ENCODE measurements around the gene HOOK2. TPM values are rescaled to one million over a fixed set of nuclear protein-coding genes. Genes with fewer than 3 reads are reported as not detected.

HOOK2 gene
- total and polyA plus RNA-seq, 9 of the 15 experiments (the other 6 are each of a cell fraction or from before 2014, with no cell fraction given) = 1.3 to 17.2 (median 9.9) TPM

DNA sequence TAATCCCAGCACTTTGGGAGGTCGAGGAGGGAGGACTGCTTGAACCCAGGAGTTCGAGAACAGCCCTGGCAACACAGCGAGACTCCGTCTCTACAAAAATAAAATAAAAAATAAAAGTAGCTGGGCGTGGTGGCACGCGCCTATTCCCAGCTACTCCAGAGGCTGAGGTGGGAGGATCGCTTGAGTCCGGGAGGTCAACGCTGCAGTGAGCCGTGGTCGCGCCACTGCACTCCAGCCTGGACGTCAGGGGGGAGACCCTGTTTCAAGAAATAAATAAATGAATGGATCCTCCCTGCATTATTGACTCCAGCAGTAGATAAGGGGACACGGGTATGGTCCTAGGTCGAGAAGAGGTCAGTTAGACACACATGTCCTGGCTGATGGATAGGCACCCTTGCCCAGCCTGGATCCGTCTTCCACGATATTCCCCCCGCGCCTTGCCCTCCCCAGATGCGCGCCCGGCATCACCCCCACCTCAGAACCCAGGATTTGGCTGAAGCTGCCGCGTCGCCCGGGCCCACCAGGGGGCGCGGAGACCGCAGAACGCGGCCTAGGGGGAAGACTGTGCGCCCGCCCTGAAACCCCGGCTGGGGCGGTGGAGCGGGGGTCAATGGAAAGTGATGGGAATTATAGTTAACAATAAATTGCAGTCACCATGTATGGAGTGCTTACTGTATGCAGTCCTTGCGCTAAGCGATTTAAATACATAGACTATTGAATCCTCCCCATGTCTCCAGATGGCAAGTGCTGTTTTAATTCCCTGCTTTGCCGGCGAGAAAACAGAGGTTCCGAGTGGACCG lies 2.1 kb upstream of the HOOK2 start (continued):
- TF ChIP-seq, protein P1, sequence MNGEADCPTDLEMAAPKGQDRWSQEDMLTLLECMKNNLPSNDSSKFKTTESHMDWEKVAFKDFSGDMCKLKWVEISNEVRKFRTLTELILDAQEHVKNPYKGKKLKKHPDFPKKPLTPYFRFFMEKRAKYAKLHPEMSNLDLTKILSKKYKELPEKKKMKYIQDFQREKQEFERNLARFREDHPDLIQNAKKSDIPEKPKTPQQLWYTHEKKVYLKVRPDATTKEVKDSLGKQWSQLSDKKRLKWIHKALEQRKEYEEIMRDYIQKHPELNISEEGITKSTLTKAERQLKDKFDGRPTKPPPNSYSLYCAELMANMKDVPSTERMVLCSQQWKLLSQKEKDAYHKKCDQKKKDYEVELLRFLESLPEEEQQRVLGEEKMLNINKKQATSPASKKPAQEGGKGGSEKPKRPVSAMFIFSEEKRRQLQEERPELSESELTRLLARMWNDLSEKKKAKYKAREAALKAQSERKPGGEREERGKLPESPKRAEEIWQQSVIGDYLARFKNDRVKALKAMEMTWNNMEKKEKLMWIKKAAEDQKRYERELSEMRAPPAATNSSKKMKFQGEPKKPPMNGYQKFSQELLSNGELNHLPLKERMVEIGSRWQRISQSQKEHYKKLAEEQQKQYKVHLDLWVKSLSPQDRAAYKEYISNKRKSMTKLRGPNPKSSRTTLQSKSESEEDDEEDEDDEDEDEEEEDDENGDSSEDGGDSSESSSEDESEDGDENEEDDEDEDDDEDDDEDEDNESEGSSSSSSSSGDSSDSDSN (IDR thresholded peaks at IDR 0.05; ENCODE audit: borderline replicate concordance in 1 of 2, low read depth in 2 of 2, low read length in 2 of 2) = no peak
- TF ChIP-seq SMC3 (conservative IDR thresholded peaks at IDR 0.05; ENCODE audit: insufficient read depth, low read depth, low read length) (peak; percentile 86), U2AF1 (optimal IDR thresholded peaks at IDR 0.05; ENCODE audit: low read depth, low read length) (no peak), TEAD1 (CRISPR knock-in tag; IDR thresholded peaks at IDR 0.05) (0 out of 4 replicates have a peak, but pooled peaks of 1 of the 2 experiments have one; percentile 18), ZKSCAN8 (CRISPR knock-in tag; IDR thresholded peaks at IDR 0.05) (peak; percentile 97), ZKSCAN3 (CRISPR knock-in tag; IDR thresholded peaks at IDR 0.05) (no peak), ZNF23 (CRISPR knock-in tag; IDR thresholded peaks at IDR 0.05) (no peak), ZNF780A (CRISPR knock-in tag; IDR thresholded peaks at IDR 0.05) (no peak), ZFX (CRISPR knock-in tag; IDR thresholded peaks at IDR 0.05) (peak; percentile 89), KLF10 (CRISPR knock-in tag; IDR thresholded peaks at IDR 0.05) (no peak), ZNF699 (CRISPR knock-in tag; IDR thresholded peaks at IDR 0.05; ENCODE audit: insufficient replicate concordance) (no peak), SRSF1 (IDR thresholded peaks at IDR 0.05; ENCODE audit: low read depth, low read length) (no peak), ARID1B (IDR thresholded peaks at IDR 0.05) (no peak), ZNF644 (tag; IDR thresholded peaks at IDR 0.05; ENCODE audit: low read depth) (no peak), PYGO2 (tag; IDR thresholded peaks at IDR 0.05) (no peak)
- TF ChIP-seq, protein P2, sequence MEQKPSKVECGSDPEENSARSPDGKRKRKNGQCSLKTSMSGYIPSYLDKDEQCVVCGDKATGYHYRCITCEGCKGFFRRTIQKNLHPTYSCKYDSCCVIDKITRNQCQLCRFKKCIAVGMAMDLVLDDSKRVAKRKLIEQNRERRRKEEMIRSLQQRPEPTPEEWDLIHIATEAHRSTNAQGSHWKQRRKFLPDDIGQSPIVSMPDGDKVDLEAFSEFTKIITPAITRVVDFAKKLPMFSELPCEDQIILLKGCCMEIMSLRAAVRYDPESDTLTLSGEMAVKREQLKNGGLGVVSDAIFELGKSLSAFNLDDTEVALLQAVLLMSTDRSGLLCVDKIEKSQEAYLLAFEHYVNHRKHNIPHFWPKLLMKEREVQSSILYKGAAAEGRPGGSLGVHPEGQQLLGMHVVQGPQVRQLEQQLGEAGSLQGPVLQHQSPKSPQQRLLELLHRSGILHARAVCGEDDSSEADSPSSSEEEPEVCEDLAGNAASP (IDR thresholded peaks at IDR 0.05) = no peak
- TF ChIP-seq, protein P3, sequence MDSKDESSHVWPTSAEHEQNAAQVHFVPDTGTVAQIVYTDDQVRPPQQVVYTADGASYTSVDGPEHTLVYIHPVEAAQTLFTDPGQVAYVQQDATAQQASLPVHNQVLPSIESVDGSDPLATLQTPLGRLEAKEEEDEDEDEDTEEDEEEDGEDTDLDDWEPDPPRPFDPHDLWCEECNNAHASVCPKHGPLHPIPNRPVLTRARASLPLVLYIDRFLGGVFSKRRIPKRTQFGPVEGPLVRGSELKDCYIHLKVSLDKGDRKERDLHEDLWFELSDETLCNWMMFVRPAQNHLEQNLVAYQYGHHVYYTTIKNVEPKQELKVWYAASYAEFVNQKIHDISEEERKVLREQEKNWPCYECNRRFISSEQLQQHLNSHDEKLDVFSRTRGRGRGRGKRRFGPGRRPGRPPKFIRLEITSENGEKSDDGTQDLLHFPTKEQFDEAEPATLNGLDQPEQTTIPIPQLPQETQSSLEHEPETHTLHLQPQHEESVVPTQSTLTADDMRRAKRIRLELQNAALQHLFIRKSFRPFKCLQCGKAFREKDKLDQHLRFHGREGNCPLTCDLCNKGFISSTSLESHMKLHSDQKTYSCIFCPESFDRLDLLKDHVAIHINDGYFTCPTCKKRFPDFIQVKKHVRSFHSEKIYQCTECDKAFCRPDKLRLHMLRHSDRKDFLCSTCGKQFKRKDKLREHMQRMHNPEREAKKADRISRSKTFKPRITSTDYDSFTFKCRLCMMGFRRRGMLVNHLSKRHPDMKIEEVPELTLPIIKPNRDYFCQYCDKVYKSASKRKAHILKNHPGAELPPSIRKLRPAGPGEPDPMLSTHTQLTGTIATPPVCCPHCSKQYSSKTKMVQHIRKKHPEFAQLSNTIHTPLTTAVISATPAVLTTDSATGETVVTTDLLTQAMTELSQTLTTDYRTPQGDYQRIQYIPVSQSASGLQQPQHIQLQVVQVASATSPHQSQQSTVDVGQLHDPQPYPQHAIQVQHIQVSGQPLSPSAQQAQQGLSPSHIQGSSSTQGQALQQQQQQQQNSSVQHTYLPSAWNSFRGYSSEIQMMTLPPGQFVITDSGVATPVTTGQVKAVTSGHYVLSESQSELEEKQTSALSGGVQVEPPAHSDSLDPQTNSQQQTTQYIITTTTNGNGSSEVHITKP (IDR thresholded peaks at IDR 0.05; ENCODE audit: partially characterized antibody) = peak; percentile 80
- TF ChIP-seq, protein P4, sequence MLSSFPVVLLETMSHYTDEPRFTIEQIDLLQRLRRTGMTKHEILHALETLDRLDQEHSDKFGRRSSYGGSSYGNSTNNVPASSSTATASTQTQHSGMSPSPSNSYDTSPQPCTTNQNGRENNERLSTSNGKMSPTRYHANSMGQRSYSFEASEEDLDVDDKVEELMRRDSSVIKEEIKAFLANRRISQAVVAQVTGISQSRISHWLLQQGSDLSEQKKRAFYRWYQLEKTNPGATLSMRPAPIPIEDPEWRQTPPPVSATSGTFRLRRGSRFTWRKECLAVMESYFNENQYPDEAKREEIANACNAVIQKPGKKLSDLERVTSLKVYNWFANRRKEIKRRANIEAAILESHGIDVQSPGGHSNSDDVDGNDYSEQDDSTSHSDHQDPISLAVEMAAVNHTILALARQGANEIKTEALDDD (IDR thresholded peaks at IDR 0.05) = no peak
- TF ChIP-seq, protein P5, sequence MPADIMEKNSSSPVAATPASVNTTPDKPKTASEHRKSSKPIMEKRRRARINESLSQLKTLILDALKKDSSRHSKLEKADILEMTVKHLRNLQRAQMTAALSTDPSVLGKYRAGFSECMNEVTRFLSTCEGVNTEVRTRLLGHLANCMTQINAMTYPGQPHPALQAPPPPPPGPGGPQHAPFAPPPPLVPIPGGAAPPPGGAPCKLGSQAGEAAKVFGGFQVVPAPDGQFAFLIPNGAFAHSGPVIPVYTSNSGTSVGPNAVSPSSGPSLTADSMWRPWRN (IDR thresholded peaks at IDR 0.05; ENCODE audit: low read depth) = no peak
